GM12878 (cell line): ENCODE measurements around the gene ANKS1A. TPM values are rescaled to one million over a fixed set of nuclear protein-coding genes. Genes with fewer than 3 reads are reported as not detected.

Experiments
- ATAC-seq: fragments of 200-7000 bp; cut with Tn5 transposase; 3 replicates; pipeline ENCODE4 v1.9.1; 2020; ENCODE audit warnings: mild to moderate bottlenecking, moderate library complexity
- BruUV-seq: library from RNA; stranded (reverse); fragments of 400-500 nt; replicated peaks from 2 replicates; lab custom pipeline; 2021; lab: Mats Ljungman, UMichigan
- CTCF ChIA-PET: fragments of 300-600 bp; sonication (Branson Sonifier 250); formaldehyde crosslinking; extraction: SDS; loops from one replicate; lab custom pipeline; 2021; ENCODE audit warnings: inconsistent platforms; lab: Yijun Ruan, JAX
- POLR2A ChIA-PET: fragments of 350-600 bp; formaldehyde crosslinking; extraction: SDS; loops from one replicate; lab custom pipeline; 2021; ENCODE audit warnings: inconsistent platforms; lab: Charles Lee
- RAD21 ChIA-PET: fragments of 300-600 bp; sonication (Branson Sonifier 250); formaldehyde crosslinking; loops from one replicate; lab custom pipeline; 2023; ENCODE audit warnings: antibody characterized with exemption; ENCODE audit not compliant: unreplicated experiment; lab: Charles Lee
- SMC1A ChIA-PET: fragments of 300-600 bp; sonication (Branson Sonifier 250); formaldehyde crosslinking; loops from one replicate; lab custom pipeline; 2023; ENCODE audit not compliant: unreplicated experiment, uncharacterized antibody; lab: Charles Lee
- DNase-seq: peaks from one replicate; pipeline ENCODE4 v3.0.0-alpha.2; 2011; ENCODE audit warnings: low read depth, low spot score
- FAIRE-seq: peaks from 3 replicates; lab custom pipeline; 2011; peaks lifted over from hg19 to GRCh38; lab: Jason Lieb, UNC
- H2AFZ ChIP-seq: 2 replicates; pipeline ENCODE4 v1.6.0; 2011; ENCODE audit warnings: low read depth, low read length, control low read depth; ENCODE audit not compliant: control insufficient read depth
- H3K27ac ChIP-seq: 2 replicates; pipeline ENCODE4 v1.5.1; 2011; ENCODE audit warnings: control low read depth; ENCODE audit not compliant: control insufficient read depth, insufficient read depth
- H3K27me3 ChIP-seq, 2 experiments: replicated peaks in 1 of 2; 2 replicates each; pipeline versions ENCODE4 v1.6.0 to v1.6.1; 2011; ENCODE audit warnings: low read length in 1 of 2; ENCODE audit not compliant: control insufficient read depth in 2 of 2, insufficient read depth in 2 of 2
- H3K36me3 ChIP-seq, 2 experiments: 2 replicates each; pipeline ENCODE4 v1.5.1; 2011; ENCODE audit warnings: low read length in 1 of 2; ENCODE audit not compliant: control insufficient read depth in 2 of 2, insufficient read depth in 2 of 2
- H3K4me1 ChIP-seq: 2 replicates; pipeline ENCODE4 v1.6.1; 2011; ENCODE audit warnings: mild to moderate bottlenecking, low read length, moderate library complexity, mixed read lengths; ENCODE audit not compliant: control insufficient read depth, insufficient read depth
- H3K4me2 ChIP-seq: 2 replicates; pipeline ENCODE4 v1.6.0; 2011; ENCODE audit warnings: control low read depth; ENCODE audit not compliant: control insufficient read depth, insufficient read depth
- H3K4me3 ChIP-seq: fragments of 200-600 bp; sonication (generic); 2 replicates; pipeline ENCODE4 v1.5.1; 2016
- H3K79me2 ChIP-seq: 2 replicates; pipeline ENCODE4 v1.6.0; 2011; ENCODE audit warnings: low read length; ENCODE audit not compliant: control insufficient read depth, insufficient read depth
- H3K9ac ChIP-seq: 2 replicates; pipeline ENCODE4 v1.8.0; 2011; ENCODE audit warnings: low read length, control low read depth, mixed read lengths; ENCODE audit not compliant: control insufficient read depth, insufficient read depth
- H3K9me3 ChIP-seq: replicated peaks from 3 replicates; pipeline ENCODE4 v1.5.1; 2011; ENCODE audit warnings: mild to moderate bottlenecking, low read length; ENCODE audit not compliant: control insufficient read depth, insufficient read depth
- H4K20me1 ChIP-seq: 2 replicates; pipeline ENCODE4 v1.6.0; 2011; ENCODE audit not compliant: control insufficient read depth, insufficient read depth
- BACH1 ChIP-seq: fragments of 450-650 bp; IDR thresholded peaks from 2 replicates; pipeline ENCODE4 v1.6.1; 2017; ENCODE audit warnings: mild to moderate bottlenecking, borderline replicate concordance
- CHD2 ChIP-seq: IDR thresholded peaks from 2 replicates; pipeline ENCODE4 v1.6.1; 2011; ENCODE audit warnings: low read depth, low read length, improper control_type of control experiment, borderline replicate concordance
- EGR1 ChIP-seq, 2 experiments: IDR thresholded peaks; 1 replicate in 1 of 2; 2 replicates in 1 of 2; pipeline ENCODE4 v1.6.1; 2011 to 2012; ENCODE audit warnings: low read depth in 2 of 2, low read length in 2 of 2, borderline replicate concordance in 1 of 2, mild to moderate bottlenecking in 1 of 2, moderate library complexity in 1 of 2
- ETV6 ChIP-seq, 2 experiments: fragments of 450-650 bp in 1 of 2; IDR thresholded peaks in 1 of 2; conservative IDR thresholded peaks in 1 of 2; 2 replicates each; pipeline ENCODE4 v1.6.1; 2014; ENCODE audit warnings: antibody characterized with exemption in 1 of 2, borderline replicate concordance in 1 of 2, low read depth in 1 of 2, mild to moderate bottlenecking in 1 of 2, moderate library complexity in 1 of 2
- NBN ChIP-seq: fragments of 450-650 bp; IDR thresholded peaks from 2 replicates; pipeline ENCODE4 v1.6.1; 2016
- SIX5 ChIP-seq: IDR thresholded peaks from 2 replicates; pipeline ENCODE4 v1.6.1; 2011; ENCODE audit warnings: mild to moderate bottlenecking, low read depth, low read length, moderate library complexity; ENCODE audit not compliant: severe bottlenecking
- SMAD1 ChIP-seq: fragments of 450-650 bp; IDR thresholded peaks from 2 replicates; pipeline ENCODE4 v1.6.1; 2018; ENCODE audit warnings: mild to moderate bottlenecking, low read depth; ENCODE audit not compliant: partially characterized antibody
- SMARCA5 ChIP-seq: fragments of 450-650 bp; IDR thresholded peaks from 2 replicates; pipeline ENCODE4 v1.6.1; 2017; ENCODE audit warnings: mild to moderate bottlenecking
- SUZ12 ChIP-seq: fragments of 200-600 bp; sonication (generic); IDR thresholded peaks from one replicate; pipeline ENCODE4 v1.6.1; 2018; ENCODE audit warnings: antibody characterized with exemption, mild to moderate bottlenecking; ENCODE audit not compliant: unreplicated experiment
- TBL1XR1 ChIP-seq: IDR thresholded peaks from 2 replicates; pipeline ENCODE4 v1.6.1; 2012; ENCODE audit warnings: low read depth, low read length, improper control_type of control experiment
- TCF12 ChIP-seq: IDR thresholded peaks from 2 replicates; pipeline ENCODE4 v1.6.1; 2011; ENCODE audit warnings: low read depth, mild to moderate bottlenecking, low read length
- WGBS: methylation state at CpG from one replicate; pipeline ENCODE4 v1.1.6; 2016; ENCODE audit warnings: low lambda C conversion rate; ENCODE audit not compliant: insufficient replicate concordance, insufficient coverage; ENCODE audit errors: missing lambda C conversion rate; 5-methylcytosine and 5-hydroxymethylcytosine counted together
- in situ Hi-C: fragments of 300-500 bp; cut with MboI; formaldehyde crosslinking; loops from 9 replicates; pipeline ENCODE4 v1.14.3; 2018; ENCODE audit warnings: mixed read lengths
- intact Hi-C: fragments of 100-400 bp; cut with micrococcal nuclease; formaldehyde crosslinking; loops from one replicate; pipeline ENCODE4 v1.14.2; 2022; ENCODE audit not compliant: unreplicated experiment
- polyA plus RNA-seq, 11 experiments: library from polyadenylated mRNA; depleted of rRNA in 4 of 11; unstranded in 6 of 11; stranded (reverse) in 5 of 11; fragments of >200 nt; fragmentation: Nextera tagmentation in 4 of 11; fragmentation: Illumina TruSeq in 1 of 11; extraction: Ambion mirVana in 4 of 11; extraction: Trizol in 1 of 11; gene quantifications; 1 replicate in 1 of 11; 2 replicates in 10 of 11; pipeline versions ENCODE4 v1.2.1 to v1.2.3, GENCODE V29; 2011 to 2016; ENCODE audit warnings: inconsistent platforms in 2 of 11, missing spikeins in 2 of 11, low read depth in 1 of 11
- total RNA-seq, 4 experiments: library from RNA; depleted of rRNA in 3 of 4; stranded (reverse); fragments of >200 nt in 3 of 4; fragmentation: Illumina TruSeq in 1 of 4; extraction: Trizol in 1 of 4; gene quantifications; 2 replicates each; pipeline versions ENCODE4 v1.2.1 to v1.2.3, GENCODE V29; 2013 to 2021
- TF ChIP-seq, protein P1 (sequence below): fragments of 150-350 bp; IDR thresholded peaks from 2 replicates; pipeline ENCODE4 v1.6.1; 2016; ENCODE audit warnings: low read depth, low read length
- TF ChIP-seq, protein P2 (sequence below): fragments of 450-650 bp; IDR thresholded peaks from 2 replicates; pipeline ENCODE4 v1.6.1; 2016; ENCODE audit warnings: mild to moderate bottlenecking, moderate library complexity, borderline replicate concordance

ANKS1A gene
- total and polyA plus RNA-seq, 10 of the 15 experiments (the other 5 are each of a cell fraction or from before 2014, with no cell fraction given), result 0.60 to 7.0 (median 3.0) TPM

DNA sequence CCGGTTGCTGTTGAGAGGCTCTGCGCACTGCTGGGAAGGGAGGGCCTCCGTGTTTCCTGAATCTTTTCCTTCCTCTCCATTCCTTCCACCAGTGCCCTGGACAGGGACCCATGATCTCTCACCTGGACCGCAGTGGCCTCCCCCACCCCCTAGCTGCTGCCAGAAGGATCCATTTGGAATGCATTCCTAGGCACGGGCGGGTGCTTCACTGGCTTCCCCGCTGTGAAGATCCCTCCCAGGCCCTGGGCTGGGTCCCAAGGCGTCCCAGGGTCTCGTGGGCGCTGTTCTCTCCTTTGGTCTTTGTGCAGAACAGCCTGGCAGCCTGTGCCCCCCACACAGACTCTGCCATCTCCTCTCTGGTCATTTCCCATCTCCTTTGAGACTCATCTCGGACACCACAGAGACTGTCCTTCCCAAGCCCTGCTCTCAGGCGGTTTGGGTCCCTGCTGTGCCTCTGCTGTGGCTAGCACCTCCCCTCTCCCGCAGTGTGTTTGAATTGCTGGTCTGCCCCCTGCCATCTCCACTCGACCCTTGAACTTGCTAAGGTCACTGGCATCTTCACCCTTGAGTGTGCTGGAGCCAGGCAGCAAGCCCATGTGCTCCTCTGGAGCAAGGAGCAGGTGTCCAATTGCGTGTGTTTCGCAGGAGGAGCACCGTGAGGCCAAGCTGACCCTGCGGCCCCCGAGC lies 193.1 kb downstream of the ANKS1A start (continued):
- TF ChIP-seq, protein P1, sequence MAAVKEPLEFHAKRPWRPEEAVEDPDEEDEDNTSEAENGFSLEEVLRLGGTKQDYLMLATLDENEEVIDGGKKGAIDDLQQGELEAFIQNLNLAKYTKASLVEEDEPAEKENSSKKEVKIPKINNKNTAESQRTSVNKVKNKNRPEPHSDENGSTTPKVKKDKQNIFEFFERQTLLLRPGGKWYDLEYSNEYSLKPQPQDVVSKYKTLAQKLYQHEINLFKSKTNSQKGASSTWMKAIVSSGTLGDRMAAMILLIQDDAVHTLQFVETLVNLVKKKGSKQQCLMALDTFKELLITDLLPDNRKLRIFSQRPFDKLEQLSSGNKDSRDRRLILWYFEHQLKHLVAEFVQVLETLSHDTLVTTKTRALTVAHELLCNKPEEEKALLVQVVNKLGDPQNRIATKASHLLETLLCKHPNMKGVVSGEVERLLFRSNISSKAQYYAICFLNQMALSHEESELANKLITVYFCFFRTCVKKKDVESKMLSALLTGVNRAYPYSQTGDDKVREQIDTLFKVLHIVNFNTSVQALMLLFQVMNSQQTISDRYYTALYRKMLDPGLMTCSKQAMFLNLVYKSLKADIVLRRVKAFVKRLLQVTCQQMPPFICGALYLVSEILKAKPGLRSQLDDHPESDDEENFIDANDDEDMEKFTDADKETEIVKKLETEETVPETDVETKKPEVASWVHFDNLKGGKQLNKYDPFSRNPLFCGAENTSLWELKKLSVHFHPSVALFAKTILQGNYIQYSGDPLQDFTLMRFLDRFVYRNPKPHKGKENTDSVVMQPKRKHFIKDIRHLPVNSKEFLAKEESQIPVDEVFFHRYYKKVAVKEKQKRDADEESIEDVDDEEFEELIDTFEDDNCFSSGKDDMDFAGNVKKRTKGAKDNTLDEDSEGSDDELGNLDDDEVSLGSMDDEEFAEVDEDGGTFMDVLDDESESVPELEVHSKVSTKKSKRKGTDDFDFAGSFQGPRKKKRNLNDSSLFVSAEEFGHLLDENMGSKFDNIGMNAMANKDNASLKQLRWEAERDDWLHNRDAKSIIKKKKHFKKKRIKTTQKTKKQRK, result no peak
- TF ChIP-seq BACH1 (no peak), SIX5 (no peak)

DNA sequence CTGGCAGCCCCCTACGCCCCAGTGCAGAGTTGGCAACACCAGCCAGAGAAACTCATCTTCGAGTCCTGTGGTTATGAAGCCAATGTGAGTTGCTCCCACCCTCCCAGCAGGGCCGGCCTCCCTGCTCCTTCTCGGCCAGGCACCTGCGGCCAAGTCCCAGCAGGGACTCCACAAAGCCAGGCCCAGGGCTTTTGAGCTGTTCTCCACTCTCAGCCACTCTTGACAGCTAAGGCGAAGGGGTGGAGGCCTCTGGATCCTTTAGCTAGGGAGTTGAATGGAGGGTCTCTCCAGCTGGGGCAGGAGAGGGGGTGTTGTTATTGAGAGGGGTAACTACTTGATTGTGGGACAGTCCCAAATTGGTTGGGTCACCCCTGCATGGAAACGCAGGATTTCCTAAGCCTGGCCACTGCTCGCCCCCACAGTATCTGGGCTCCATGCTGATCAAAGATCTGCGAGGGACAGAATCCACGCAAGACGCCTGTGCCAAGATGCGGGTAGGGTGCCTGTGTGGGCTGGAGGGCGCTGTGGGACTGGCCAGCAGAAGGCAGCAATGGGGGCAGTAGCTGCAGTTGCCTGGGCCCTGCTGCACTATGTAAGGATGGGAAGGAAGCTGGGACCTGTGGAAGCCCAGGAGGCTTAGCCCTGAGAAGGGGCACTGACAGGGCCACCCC lies 193.8 kb downstream of the ANKS1A start:
- Histone ChIP-seq H3K36me3 (no peaks in the 10 kb centered on the region; a peak in 2 of 4 replicates), H3K27ac (no peak overlapping the region), H3K4me3 (no peak overlapping the region), H3K4me1 (no peaks in the 10 kb centered on the region), H3K9ac (no peak overlapping the region), H3K79me2 (no peaks in the 10 kb centered on the region), H3K27me3 (no peaks in the 10 kb centered on the region), H3K9me3 (no peaks in the 10 kb centered on the region), H4K20me1 (no peaks in the 10 kb centered on the region), H2AFZ (no peak overlapping the region), H3K4me2 (no peak overlapping the region)
- in situ Hi-C loops (no loop called here), intact Hi-C loops (no loop called here)
- CTCF ChIA-PET, result no interaction called here
- DNase-seq (no peak), ATAC-seq (no peak), FAIRE-seq (no peak)
- POLR2A ChIA-PET, result no interaction called here
- RAD21 ChIA-PET, result no interaction called here
- BruUV-seq, result no TSS peak
- TF ChIP-seq SUZ12, result no peak
- no peak for TF ChIP-seq SMAD1
- no peak for TF ChIP-seq EGR1 (IDR thresholded peaks at IDR 0.05; ENCODE audit: borderline replicate concordance in 1 of 2, low read depth in 2 of 2, low read length in 2 of 2)
- no peak for TF ChIP-seq ETV6 (conservative IDR thresholded peaks at IDR 0.05 in 1 of 2, IDR thresholded peaks at IDR 0.05 in 1 of 2; ENCODE audit: borderline replicate concordance in 1 of 2, low read depth in 1 of 2)
- no peak for TF ChIP-seq TCF12
- TF ChIP-seq NBN, result no peak
- no peak for TF ChIP-seq TBL1XR1
- TF ChIP-seq SMARCA5, result no peak
- TF ChIP-seq, protein P2, sequence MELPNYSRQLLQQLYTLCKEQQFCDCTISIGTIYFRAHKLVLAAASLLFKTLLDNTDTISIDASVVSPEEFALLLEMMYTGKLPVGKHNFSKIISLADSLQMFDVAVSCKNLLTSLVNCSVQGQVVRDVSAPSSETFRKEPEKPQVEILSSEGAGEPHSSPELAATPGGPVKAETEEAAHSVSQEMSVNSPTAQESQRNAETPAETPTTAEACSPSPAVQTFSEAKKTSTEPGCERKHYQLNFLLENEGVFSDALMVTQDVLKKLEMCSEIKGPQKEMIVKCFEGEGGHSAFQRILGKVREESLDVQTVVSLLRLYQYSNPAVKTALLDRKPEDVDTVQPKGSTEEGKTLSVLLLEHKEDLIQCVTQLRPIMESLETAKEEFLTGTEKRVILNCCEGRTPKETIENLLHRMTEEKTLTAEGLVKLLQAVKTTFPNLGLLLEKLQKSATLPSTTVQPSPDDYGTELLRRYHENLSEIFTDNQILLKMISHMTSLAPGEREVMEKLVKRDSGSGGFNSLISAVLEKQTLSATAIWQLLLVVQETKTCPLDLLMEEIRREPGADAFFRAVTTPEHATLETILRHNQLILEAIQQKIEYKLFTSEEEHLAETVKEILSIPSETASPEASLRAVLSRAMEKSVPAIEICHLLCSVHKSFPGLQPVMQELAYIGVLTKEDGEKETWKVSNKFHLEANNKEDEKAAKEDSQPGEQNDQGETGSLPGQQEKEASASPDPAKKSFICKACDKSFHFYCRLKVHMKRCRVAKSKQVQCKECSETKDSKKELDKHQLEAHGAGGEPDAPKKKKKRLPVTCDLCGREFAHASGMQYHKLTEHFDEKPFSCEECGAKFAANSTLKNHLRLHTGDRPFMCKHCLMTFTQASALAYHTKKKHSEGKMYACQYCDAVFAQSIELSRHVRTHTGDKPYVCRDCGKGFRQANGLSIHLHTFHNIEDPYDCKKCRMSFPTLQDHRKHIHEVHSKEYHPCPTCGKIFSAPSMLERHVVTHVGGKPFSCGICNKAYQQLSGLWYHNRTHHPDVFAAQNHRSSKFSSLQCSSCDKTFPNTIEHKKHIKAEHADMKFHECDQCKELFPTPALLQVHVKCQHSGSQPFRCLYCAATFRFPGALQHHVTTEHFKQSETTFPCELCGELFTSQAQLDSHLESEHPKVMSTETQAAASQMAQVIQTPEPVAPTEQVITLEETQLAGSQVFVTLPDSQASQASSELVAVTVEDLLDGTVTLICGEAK, result no peak
- TF ChIP-seq CHD2, result no peak
- WGBS, result 95% methylated on average over 13 of the region's 13 CpGs
- SMC1A ChIA-PET, result no interaction called here
